NOMO-1 treated with dmso at 0.1 percent for 144 hours (cell line): ENCODE results near the gene ZBTB16.

Experiments used
- DNase-seq: peaks from one replicate; lab custom pipeline; 2025; ENCODE audit not compliant: unreplicated experiment; lab: John Stamatoyannopoulos, UW

The ZBTB16 gene

GRCh38 chr11:114102993-114103896 lies 43.7 kb downstream of the ZBTB16 start:
- no peak for DNase-seq

GRCh38 chr11:114105611-114106010 lies 46.1 kb downstream of the ZBTB16 start:
- DNase-seq: no peak

GRCh38 chr11:114106047-114106446 lies 46.5 kb downstream of the ZBTB16 start:
- DNase-seq: no peak

- no peak for DNase-seq
Measured at GRCh38 chr11:114106986-114107385, 47.5 kb downstream of the ZBTB16 start.

GRCh38 chr11:114108501-114109205 lies 49.1 kb downstream of the ZBTB16 start:
- no peak for DNase-seq

- DNase-seq: no peak
Measured at GRCh38 chr11:114109206-114110090, 49.9 kb downstream of the ZBTB16 start.

GRCh38 chr11:114110123-114110522 lies 50.6 kb downstream of the ZBTB16 start:
- DNase-seq: no peak

- peak; percentile 8 for DNase-seq
Measured at GRCh38 chr11:114110952-114111947, 51.7 kb downstream of the ZBTB16 start.

GRCh38 chr11:114115451-114115928 lies 56.0 kb downstream of the ZBTB16 start:
- DNase-seq: no peak

GRCh38 chr11:114116357-114116756 lies 56.8 kb downstream of the ZBTB16 start:
- no peak for DNase-seq

- no peak for DNase-seq
Measured at GRCh38 chr11:114116800-114117199, 57.3 kb downstream of the ZBTB16 start.

GRCh38 chr11:114120606-114121005 lies 61.1 kb downstream of the ZBTB16 start:
- DNase-seq: no peak

GRCh38 chr11:114121138-114121537 lies 61.6 kb downstream of the ZBTB16 start:
- DNase-seq: no peak

GRCh38 chr11:114121804-114122504 lies 62.4 kb downstream of the ZBTB16 start:
- no peak for DNase-seq

- no peak for DNase-seq
Measured at GRCh38 chr11:114122686-114123085, 63.2 kb downstream of the ZBTB16 start.

GRCh38 chr11:114123692-114124330 lies 64.3 kb downstream of the ZBTB16 start:
- DNase-seq: no peak

- no peak for DNase-seq
Measured at GRCh38 chr11:114124601-114125144, 65.2 kb downstream of the ZBTB16 start.

GRCh38 chr11:114125531-114125930 lies 66.0 kb downstream of the ZBTB16 start:
- no peak for DNase-seq
